UCSD-AML1 (cell line): Measurements from ENCODE around the gene STX4.
A peak's percentile ranks its signal among the peaks of the same experiment; 100 is the strongest.

ENCODE experiments used
- DNase-seq: peaks from one replicate; lab custom pipeline; 2025; ENCODE audit not compliant: unreplicated experiment; lab: John Stamatoyannopoulos, UW

STX4 gene, protein sequence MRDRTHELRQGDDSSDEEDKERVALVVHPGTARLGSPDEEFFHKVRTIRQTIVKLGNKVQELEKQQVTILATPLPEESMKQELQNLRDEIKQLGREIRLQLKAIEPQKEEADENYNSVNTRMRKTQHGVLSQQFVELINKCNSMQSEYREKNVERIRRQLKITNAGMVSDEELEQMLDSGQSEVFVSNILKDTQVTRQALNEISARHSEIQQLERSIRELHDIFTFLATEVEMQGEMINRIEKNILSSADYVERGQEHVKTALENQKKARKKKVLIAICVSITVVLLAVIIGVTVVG

DNA sequence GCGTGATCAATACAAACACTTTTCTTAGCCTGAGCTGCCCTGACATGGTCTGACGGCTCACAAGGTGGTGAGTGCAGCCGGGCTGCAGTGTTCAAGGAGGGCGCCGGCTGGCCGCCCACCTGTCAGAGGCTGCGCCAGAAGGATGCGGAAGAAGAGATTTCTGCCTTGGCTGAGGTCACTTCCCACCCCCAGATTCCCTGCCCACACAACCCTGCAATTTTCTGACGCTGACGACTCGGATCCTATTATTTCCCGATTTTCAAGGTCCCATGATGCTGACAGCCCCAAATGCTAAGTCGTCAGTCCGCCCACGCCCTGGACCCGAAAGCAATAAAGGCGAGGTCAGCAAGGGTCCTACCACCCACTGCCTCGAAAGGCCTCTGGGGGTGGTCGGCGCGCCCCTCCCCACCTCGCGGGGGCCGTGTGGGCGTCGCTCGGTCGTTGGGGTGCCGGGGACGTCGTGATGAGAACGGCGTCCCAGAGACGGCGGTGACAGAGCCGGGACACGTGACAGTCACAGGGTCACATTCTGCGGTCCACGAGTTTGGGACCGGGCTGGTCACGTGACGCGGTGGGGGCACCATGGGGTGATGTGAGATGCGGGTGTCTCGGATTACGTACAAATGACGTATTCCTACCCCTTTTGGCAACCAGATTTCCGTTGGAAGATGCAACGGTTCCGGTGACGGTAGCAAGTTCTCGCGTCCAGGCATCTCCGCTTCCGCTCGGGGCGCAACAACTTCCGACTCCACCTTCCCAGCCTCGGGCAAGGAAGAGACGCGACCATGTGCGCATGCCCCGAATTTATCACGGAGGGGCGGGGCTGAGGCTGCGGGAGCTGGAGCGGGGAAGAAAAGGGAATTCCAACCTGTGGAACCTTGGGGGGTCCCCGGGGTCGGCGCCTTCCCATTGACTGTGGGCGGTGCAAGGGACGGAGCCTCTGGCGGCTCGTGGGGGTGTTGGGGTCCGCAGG lies at the start of gene STX4:
TSS of gene STX4 (plus strand) at position 823 of the 973 bp plus-strand sequence. CDS start 248 bp downstream, outside the sequence.
- DNase-seq: peak; percentile 95

DNA sequence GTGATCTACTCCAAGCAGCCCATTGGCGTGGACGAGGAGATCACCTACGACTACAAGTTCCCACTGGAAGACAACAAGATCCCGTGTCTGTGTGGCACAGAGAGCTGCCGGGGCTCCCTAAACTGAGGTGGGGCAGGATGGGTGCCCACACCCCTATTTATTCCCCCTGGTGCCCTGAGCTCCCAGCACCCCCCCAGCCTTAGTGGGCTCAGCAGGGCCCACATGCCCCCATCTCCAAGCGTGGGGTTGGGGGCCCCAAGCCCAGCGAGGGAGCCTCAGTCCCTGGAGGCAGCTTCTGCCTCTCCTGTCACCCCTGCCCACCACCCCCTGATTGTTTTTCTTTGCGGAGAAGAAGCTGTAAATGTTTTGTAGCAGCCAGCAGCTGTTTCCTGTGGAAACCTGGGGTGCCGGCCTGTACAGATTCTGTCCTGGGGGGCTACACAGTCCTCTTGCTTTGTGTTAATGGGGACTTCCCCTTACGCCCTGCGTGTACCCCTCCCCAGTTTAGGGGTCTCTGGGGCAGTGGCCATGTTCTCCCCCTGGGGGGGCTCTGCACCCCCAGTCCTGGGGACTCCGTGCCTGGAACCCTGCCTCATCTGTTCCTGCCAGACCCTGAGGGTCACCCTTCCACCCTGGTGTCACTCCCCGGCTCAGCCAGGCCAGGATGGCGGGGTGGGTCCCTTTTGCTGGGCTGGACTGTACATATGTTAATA lies 49.3 kb upstream of the STX4 start:
- no peak for DNase-seq

DNA sequence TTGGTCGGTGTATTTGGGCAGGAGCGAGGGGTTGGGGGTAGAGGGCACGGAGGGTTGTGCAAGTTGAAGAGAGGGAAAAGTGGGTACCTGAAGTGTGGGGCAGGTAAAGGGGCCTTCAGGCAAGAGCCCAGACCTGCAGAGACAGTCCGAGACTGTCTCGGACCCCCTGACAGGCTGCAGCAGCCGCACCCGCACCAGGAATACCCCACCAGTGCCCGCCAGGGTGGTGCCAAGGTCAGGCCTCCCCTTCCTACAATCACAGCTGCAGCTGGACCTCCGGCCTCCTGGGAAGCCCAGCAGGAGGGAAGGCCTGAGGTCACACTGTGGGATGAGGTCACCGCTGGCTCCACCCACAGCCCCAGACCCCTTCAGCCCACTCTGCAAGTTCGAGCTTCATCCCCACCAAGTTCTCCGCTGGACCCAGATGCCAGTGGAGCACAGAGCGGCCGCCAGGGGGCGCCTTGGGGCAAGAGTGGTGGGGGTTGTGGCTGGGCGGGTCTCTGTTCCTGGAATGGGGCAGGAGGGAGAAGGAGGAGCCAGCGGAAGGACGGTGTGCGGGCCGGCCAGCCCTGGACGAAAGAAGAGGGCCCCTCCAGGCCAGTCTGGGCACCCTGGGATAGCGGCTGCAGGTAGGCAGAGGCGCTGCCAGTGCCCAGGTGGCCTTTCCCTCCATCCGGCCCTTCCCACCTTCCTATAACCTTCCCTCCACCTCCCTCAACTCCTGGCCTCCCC lies 48.5 kb upstream of the STX4 start, which contains the start of gene HSD3B7:
TSS of gene HSD3B7 (plus strand) at position 539 of the 732 bp plus-strand sequence. CDS start 452 bp downstream, outside the sequence.
- peak; percentile 79 for DNase-seq

DNA sequence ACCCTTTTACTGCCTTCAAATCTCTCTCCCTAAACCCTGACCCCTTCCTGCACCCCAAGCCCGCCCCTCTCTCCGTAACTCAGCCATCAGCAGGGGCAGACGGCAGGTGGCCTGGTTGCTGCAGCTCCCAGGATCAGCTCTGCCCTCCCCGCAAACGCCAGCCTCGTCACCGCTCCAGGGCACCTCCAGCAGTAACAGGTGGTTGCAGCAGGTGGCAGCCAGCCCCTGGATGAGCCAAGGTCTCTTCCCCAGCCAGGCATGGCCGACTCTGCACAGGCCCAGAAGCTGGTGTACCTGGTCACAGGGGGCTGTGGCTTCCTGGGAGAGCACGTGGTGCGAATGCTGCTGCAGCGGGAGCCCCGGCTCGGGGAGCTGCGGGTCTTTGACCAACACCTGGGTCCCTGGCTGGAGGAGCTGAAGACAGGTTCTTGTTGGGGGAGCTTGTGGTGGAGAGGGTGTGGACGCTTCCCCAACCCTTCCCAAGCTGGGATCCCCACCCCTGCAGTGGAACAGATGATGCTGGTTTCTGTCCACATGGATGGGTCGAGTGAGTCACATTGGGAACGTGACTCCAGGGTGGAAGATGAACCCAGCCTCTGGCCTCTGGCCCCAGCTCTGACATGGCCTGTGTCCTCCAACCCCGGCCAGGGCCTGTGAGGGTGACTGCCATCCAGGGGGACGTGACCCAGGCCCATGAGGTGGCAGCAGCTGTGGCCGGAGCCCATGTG lies 47.8 kb upstream of the STX4 start:
- DNase-seq: no peak

DNA sequence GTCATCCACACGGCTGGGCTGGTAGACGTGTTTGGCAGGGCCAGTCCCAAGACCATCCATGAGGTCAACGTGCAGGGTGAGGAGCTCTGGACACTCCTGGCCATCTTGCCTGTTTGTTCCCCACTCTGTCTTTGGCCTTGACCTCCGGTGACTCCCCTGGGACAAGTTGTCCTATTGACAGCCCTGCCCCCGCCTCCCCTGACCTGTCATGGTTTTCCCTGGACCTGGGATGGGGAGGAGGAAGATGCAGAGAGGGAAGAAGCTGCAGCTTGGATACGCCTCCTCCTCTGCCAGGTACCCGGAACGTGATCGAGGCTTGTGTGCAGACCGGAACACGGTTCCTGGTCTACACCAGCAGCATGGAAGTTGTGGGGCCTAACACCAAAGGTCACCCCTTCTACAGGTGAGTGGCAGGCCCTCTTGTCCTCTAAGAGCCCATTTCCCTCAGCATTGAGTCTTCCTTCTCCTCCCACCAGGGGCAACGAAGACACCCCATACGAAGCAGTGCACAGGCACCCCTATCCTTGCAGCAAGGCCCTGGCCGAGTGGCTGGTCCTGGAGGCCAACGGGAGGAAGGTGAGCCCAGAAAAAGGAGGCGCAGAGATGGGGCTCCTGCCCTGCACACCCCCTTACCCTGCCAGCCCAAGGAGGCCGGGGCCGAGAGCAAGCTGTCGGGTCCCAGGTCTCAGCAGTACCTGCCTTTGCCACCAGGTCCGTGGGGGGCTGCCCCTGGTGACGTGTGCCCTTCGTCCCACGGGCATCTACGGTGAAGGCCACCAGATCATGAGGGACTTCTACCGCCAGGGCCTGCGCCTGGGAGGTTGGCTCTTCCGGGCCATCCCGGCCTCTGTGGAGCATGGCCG lies 47.0 kb upstream of the STX4 start:
- no peak for DNase-seq

DNA sequence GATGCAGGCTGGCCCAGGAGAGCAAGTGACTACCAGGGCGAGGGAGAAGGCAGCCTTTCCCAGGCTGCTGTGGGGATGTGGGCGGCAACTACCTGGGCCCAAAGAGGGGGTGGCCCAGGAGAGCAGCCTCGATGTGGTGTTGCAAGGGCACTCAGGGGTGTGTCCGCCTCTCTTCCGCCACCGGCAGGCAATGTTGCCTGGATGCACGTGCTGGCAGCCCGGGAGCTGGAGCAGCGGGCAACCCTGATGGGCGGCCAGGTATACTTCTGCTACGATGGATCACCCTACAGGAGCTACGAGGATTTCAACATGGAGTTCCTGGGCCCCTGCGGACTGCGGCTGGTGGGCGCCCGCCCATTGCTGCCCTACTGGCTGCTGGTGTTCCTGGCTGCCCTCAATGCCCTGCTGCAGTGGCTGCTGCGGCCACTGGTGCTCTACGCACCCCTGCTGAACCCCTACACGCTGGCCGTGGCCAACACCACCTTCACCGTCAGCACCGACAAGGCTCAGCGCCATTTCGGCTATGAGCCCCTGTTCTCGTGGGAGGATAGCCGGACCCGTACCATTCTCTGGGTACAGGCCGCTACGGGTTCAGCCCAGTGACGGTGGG lies 45.7 kb upstream of the STX4 start:
- DNase-seq: no peak

DNA sequence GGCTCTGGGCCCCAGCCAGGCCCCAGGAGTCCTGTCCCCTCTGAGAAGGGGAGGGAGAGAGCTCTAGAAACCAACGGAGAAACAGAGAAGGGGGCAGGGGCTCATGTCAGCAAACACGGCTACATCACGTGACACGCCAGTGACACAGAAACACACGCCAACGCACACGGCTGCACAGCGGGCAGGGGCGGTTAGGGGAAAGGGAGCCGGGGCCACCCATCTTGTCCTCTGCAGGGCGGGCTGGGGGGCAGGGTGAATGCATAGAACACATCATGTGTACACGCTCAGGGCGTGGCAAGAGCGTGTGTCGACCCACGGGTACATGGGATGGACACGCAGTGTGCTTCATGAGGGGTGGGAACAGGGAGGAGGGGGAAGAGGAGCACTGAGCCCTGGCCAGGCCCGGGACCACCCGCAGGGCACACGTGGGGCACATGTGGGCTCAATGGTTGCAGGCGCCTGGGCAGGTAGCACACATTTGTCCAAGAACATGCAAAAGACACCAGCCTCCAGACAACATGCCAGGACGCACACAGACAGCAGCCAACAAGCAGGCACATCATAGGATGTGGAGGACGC lies 43.8 kb upstream of the STX4 start:
- DNase-seq: no peak

DNA sequence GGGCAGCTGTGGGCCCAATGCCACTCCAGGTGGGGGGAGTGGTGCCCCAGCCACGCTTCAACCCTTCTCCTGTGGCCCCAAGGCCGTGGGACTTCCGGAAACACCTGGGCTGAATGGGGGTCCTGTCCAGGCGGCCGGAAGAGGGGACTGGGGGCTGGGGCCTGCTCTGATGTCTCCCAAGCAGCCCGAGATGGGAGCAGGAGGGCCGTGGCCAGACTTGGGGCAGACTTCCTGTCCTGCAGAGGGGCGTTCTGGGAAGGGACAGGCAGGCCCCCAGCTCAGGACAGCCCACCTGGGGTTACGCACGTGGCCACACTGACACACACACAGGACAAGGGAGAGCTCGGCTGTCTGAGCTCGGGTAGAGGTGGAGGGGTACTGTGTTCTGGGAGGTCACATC lies 43.3 kb upstream of the STX4 start:
- no peak for DNase-seq

DNA sequence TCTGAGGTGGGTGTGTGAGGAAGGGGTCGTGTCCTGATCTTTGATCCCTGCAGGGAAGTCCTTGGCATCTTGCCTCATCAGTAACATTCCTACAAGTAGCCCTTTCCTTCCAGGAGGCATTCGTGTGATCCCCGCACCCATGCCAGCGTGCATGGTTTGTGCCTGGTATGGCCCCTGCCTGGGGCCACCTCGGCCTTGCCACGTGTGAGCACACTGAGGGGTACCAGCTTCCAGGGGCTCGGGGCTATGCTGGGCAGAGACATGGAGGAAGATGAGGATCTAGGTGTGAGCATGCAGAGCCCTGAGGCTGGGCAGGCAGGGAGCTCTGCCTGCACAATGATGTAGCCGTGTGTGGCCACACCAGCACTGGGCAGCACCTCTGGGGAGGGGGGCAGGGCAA lies 42.3 kb upstream of the STX4 start:
- DNase-seq: no peak

DNA sequence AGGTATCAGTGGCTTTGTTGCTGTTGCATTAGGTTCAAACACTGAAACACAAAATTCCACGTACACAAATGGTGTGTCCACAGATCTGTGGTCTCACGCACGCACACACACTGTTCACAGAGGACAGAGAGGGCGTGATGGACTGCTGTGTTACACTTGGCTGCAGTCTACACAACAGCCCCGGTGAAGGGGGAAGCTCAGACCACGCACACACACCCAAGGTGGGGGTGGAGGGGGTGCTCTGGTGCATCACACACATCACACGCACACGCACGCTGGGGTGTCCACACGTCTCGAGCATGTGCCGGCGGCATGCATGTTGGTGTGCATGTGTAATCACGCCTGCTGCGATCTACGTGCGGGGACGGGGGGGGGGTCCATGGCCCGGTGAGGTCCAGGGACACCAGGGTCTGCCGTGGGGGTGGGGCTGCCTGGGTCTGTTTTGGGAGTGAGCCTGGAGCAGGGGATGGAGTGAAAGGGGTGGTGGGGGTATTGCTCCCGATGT lies 41.0 kb upstream of the STX4 start:
- no peak for DNase-seq

DNA sequence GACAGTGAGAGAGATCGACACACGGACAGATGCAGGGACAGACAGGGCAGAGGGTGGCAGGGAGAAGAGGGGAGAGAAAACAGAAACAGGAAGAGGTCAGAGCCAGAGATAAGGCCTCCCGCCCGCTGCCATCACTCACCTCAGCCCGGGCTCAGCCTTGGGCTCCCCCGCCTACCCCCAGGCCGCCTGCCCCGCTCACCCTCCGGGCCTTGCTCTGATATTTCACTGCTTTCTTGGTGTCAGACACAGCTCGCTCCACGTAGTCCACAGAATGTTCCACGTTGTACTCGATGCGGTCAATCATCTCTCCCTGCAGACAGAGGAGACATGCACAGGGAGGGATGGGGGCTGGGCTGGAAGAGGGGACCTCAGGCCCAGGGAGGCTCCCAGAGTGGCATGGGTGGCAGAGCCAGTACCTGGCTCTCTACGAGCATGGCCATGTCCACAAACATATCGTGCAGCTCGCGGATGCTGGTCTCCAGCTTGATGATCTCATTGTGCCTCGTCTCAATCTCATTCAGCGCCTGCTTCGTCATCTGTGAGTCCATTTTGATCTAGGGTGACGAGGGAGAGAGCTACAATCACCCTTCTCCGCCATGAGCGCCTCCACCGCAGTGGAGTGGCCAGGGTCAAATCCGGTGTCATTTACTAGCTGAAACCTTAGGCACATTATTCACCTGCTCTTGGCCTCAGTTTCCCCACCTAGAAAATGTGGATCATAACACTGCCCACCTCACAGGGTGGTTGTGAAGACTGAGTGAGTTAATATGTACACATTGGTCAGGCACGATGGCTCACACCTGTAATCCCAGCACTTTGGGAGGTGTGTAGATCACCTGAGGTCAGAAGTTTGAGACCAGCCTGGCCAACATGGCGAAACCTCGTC lies 40.2 kb upstream of the STX4 start:
- no peak for DNase-seq

DNA sequence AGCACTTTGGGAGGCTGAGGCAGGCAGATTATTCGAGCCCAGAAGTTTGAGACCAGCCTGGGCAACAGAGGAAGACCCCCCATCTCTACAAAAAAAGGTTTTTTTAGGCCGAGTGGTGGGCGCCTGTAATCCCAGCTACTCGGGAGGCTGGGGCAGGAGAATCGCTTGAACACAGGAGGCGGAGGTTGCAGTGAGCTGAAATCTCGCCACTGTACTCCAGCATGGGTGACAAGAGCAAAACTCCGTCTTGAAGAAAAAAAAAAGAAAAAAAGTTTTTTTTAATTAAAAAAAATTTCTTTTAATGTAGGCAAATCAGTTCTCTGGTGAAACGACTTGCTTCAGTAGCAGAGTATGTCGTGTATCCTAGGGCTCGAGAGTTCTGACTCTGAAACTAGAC lies 37.4 kb upstream of the STX4 start:
- no peak for DNase-seq

DNA sequence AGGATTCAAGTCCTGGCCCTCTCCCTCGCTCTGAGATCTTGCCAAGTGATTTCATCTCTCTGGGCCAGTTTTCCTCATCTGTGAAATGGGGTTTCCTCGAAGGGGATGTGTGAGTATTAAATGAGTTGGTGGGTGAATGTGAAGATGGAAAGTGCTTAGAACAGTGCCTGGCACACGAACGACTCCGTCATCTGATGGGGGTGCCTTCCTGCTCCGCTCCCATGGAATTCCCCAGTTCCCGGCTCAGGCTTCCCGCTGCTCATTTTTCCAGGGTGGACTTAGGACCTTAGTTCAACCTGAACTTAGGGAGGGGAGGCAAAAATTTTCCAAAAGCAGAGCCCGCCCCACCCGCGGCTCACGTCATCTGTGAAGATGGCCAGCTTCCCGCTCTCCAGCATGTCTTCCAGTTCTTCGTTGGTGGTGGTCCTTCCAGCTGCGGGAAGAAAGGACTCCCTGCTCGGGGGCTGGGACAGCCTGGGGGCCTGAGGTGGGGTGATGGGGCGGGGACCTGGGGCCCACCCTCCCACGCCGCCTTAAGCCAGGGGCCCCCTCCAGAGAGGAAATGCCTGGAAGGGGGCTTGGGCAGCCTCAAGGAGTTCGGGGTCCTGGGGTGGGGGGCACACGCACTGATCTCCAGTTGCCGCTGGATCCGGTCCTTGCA lies 36.9 kb upstream of the STX4 start:
- no peak for DNase-seq

DNA sequence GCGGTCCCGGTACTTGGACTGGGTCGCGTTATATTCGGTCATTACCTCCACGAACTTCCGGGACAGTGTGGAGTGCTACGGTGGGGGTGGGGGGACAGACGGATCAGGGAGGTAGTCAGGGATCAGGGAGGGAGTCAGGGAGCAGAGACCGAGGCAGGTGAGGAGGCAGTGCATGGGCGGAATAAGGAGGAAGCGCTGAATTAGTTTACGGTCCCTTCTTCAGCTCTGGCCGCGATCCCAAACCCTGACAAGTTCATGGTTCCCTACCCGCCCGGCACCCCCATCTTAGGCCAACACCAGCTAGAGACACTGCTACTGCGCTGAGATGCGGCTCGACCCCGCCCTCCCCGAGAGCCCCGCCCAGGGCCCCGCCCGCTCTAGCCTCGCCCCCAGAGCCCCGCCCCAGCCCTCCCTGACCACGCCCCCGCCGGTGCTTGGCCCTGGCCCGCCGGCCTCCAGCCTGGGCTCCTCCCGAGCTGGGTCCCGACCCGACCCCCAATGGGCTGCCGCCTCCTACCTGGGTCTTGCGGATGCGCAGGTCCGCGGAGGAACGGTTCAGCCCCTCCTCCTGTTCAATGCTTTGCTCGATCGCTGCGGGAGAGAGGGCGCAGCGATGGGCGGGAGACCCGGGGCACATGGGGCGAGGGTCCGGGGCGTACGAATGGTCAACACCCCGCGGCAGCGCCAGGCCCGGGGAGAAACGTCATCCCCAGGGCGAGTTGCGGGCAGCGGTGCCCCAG lies 36.2 kb upstream of the STX4 start:
- peak; percentile 35 for DNase-seq

DNA sequence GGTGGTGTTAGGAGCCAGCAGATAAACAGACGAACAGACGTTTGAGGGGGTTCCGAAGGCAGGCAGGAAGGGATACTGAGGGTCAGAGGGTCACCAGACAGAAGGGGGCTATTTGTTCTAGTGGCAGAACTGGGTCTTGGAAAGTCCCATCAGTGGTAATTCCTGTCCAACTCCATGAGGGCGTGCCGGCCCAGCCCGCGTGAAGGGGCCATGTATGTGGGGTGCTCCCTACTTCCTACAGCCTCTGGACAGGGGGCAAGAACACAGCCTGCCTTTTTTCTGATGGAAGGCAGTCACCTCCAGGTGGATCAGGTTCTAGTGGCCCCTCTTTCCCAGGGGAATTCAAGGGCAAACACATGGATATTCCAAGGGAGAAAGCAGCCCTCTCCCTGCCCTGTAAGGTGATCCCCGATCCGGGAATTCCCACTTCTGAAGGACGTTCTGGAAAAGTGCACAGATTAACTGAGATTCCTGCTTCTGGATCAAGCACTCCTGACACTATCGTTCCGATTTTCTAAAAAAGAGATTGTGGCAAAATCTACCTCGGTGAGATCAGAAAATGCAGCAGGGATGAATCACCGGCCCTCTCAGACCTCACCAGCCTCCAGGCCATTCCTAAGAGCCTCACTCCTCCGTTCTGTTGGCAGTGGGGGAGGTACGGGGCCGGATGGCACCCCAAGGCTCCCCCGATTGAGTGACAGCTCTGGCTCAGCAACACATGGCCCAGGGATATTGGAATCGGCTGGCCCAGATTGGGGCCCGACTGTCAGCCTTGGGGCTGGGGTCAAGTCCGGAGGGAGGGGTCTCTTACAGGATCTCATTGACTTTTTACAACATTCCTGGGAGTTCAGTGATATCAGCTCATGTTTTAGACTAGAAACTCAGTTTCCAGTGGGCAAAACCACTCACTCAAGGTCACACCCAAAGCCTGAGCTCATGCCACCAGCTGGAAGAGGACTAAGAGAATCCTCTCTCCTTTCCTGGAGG lies 35.3 kb upstream of the STX4 start:
- DNase-seq: no peak
